ENCODE measurements around the gene CAND2.

Gene CAND2

DNA sequence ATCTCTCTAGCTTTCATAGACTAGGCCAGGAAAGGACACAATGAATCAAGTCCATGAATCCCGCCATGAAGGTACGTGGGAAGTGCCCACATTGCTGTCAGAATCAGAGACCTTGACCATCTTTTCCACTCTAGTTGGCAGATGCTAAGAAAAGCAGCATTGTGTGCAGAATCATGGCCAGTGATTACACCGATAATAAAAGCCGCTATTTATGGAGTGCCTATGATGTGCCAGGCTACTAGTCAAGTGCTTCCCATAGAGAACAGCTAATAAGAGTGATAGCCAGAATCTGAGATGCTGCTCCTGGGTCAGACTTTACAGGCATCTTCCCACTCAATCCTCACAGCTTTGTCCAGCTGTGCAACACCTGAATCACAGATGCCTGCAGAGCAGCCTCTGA lies 58.1 kb downstream of the CAND2 start:
- DNase-seq (ENCODE audit: low spot score), result no peak

DNA sequence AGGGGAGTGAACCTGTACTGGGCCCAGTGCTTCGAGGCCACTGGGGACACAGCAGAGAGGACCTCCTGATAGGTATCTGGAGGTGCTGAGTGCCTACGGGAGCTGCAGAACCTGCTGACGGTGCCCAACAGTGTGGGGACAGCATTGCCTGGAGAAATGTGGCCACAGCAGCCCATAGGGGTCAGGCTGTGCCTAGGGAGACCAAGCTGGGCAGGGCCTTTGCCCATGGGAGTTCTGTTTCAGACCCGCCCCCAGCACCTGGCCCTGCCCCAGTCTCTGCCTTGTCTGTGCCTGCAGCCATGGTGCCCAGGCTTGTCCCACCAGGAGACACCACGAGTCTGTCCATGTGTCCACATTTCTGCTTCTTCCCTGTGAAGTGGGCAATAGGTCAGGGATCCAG lies 60.1 kb downstream of the CAND2 start:
- no peaks in the 10 kb centered on the region for H3K36me3 ChIP-seq (ENCODE audit: low read depth)
- H3K4me3 ChIP-seq (ENCODE audit: severe bottlenecking), result no peak overlapping the region
- no peaks in the 10 kb centered on the region for H3K27me3 ChIP-seq (ENCODE audit: insufficient read depth, poor library complexity, severe bottlenecking)
- TF ChIP-seq, protein P1, sequence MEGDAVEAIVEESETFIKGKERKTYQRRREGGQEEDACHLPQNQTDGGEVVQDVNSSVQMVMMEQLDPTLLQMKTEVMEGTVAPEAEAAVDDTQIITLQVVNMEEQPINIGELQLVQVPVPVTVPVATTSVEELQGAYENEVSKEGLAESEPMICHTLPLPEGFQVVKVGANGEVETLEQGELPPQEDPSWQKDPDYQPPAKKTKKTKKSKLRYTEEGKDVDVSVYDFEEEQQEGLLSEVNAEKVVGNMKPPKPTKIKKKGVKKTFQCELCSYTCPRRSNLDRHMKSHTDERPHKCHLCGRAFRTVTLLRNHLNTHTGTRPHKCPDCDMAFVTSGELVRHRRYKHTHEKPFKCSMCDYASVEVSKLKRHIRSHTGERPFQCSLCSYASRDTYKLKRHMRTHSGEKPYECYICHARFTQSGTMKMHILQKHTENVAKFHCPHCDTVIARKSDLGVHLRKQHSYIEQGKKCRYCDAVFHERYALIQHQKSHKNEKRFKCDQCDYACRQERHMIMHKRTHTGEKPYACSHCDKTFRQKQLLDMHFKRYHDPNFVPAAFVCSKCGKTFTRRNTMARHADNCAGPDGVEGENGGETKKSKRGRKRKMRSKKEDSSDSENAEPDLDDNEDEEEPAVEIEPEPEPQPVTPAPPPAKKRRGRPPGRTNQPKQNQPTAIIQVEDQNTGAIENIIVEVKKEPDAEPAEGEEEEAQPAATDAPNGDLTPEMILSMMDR (IDR thresholded peaks at IDR 0.05; ENCODE audit: poor library complexity, severe bottlenecking), result no peak
- no peak for DNase-seq (ENCODE audit: low spot score)
- H3K9me3 ChIP-seq (ENCODE audit: severe bottlenecking), result no peaks in the 10 kb centered on the region
- ATAC-seq (ENCODE audit: low read depth), result no peak
- H3K27ac ChIP-seq (ENCODE audit: poor library complexity, severe bottlenecking), result no peak overlapping the region
- no peaks in the 10 kb centered on the region for H3K4me1 ChIP-seq (ENCODE audit: insufficient read depth, poor library complexity, severe bottlenecking)

More for the DNA sequence above, 58.1 kb downstream of the CAND2 start:
- Histone ChIP-seq H3K9me3 (ENCODE audit: severe bottlenecking) (no peaks in the 10 kb centered on the region), H3K27me3 (ENCODE audit: insufficient read depth, poor library complexity, severe bottlenecking) (no peaks in the 10 kb centered on the region), H3K4me1 (ENCODE audit: insufficient read depth, poor library complexity, severe bottlenecking) (no peaks in the 10 kb centered on the region), H3K36me3 (ENCODE audit: low read depth) (no peaks in the 10 kb centered on the region), H3K27ac (ENCODE audit: poor library complexity, severe bottlenecking) (no peak overlapping the region), H3K4me3 (ENCODE audit: severe bottlenecking) (no peak overlapping the region)
- TF ChIP-seq, protein P1 (IDR thresholded peaks at IDR 0.05; ENCODE audit: poor library complexity, severe bottlenecking), result no peak
- ATAC-seq (ENCODE audit: low read depth), result no peak

DNA sequence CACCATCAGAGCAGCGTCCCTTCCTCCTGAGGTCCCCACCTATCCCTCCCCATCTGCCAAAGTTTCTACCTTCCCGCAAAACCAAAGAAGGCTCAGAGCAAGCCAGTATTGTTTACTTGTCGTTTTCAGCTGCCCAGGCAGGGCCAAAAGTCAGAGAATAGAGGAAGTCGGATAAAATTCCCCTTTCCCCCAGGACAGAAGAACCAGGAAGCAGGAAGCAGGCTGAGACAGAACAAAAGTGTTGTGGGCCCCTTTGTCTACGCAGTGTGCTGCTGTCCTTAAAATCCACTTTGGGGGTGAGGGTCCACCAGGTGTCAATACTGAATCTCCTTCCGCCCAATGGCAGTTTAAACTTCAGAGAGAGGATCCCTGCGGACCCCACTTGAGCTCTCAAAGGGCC lies 63.4 kb downstream of the CAND2 start:
- ATAC-seq (ENCODE audit: low read depth), result no peak
- no peak for DNase-seq (ENCODE audit: low spot score)
- TF ChIP-seq, protein P1 (IDR thresholded peaks at IDR 0.05; ENCODE audit: poor library complexity, severe bottlenecking), result no peak
- no peaks in the 10 kb centered on the region for H3K4me1 ChIP-seq (ENCODE audit: insufficient read depth, poor library complexity, severe bottlenecking)
- H3K9me3 ChIP-seq (ENCODE audit: severe bottlenecking), result no peaks in the 10 kb centered on the region
- no peak overlapping the region for H3K4me3 ChIP-seq (ENCODE audit: severe bottlenecking)
- H3K27me3 ChIP-seq (ENCODE audit: insufficient read depth, poor library complexity, severe bottlenecking), result no peaks in the 10 kb centered on the region
- no peaks in the 10 kb centered on the region for H3K36me3 ChIP-seq (ENCODE audit: low read depth)
- no peak overlapping the region for H3K27ac ChIP-seq (ENCODE audit: poor library complexity, severe bottlenecking)

DNA sequence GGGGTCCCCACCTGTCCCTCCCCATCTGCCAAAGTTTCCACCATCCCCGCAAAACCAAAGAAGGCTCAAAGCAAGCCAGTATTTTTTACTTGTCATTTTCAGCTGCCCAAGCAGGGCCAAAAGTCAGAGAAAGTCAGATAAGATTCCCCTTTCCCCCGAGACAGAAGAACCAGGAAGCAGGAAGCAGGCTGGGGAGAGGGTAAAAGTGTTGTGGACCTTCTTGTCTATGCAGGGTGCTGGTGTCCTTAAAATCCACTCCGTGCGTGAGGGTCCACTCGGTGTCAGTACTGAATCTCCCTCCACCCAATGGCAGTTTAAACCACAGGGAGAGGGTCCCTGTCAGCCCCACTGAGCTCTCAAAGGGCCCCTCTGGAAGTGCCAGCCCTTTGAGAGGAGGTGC lies 65.1 kb downstream of the CAND2 start:
- Histone ChIP-seq H3K36me3 (ENCODE audit: low read depth) (no peaks in the 10 kb centered on the region), H3K9me3 (ENCODE audit: severe bottlenecking) (peaks cover 3% of the 10 kb centered on the region), H3K27me3 (ENCODE audit: insufficient read depth, poor library complexity, severe bottlenecking) (no peaks in the 10 kb centered on the region), H3K27ac (ENCODE audit: poor library complexity, severe bottlenecking) (no peak overlapping the region), H3K4me3 (ENCODE audit: severe bottlenecking) (no peak overlapping the region), H3K4me1 (ENCODE audit: insufficient read depth, poor library complexity, severe bottlenecking) (no peaks in the 10 kb centered on the region)
- DNase-seq (ENCODE audit: low spot score) (no peak), ATAC-seq (ENCODE audit: low read depth) (no peak)
- TF ChIP-seq, protein P1 (IDR thresholded peaks at IDR 0.05; ENCODE audit: poor library complexity, severe bottlenecking), result no peak

DNA sequence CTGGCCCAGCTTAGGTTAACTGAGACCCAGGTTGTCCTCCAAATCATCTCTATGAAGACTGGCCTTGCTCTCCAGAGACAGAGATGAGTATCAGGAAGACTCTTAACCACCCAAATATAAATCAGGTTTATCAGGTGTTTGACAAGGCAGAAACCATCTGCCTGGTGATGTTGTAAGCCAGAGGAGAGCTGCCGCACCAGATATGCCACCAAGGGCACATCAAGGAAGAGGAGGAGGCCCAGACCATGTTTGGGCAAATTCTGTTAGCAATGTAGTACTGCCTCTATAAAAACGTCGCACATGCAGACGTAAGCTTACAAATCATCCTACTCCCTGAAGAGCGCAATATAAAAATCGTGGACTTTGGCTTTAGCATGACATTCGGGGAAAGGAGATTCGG lies 65.9 kb downstream of the CAND2 start:
- no peak for DNase-seq (ENCODE audit: low spot score)
- Histone ChIP-seq H3K4me1 (ENCODE audit: insufficient read depth, poor library complexity, severe bottlenecking) (no peaks in the 10 kb centered on the region), H3K36me3 (ENCODE audit: low read depth) (no peaks in the 10 kb centered on the region), H3K27me3 (ENCODE audit: insufficient read depth, poor library complexity, severe bottlenecking) (no peaks in the 10 kb centered on the region), H3K27ac (ENCODE audit: poor library complexity, severe bottlenecking) (no peak overlapping the region), H3K4me3 (ENCODE audit: severe bottlenecking) (no peak overlapping the region), H3K9me3 (ENCODE audit: severe bottlenecking) (peaks cover 3% of the 10 kb centered on the region)
- TF ChIP-seq, protein P1 (IDR thresholded peaks at IDR 0.05; ENCODE audit: poor library complexity, severe bottlenecking), result no peak
- no peak for ATAC-seq (ENCODE audit: low read depth)

Data from RWPE2 (cell line).